ENCODE measurements around the gene TBCK. TPM values are rescaled to one million over a fixed set of nuclear protein-coding genes. Genes with fewer than 3 reads are reported as not detected.

Gene TBCK
- total RNA-seq, 2 donors from 2014 or later, result 32.9 to 46.3 TPM

- no peak for ATAC-seq (ENCODE audit: insufficient number of reproducible peaks, low FRiP score, low read depth)
- no peak for DNase-seq (ENCODE audit: low spot score)
- H3K4me1 ChIP-seq (ENCODE audit: control insufficient read depth in 1 of 2, low read depth in 2 of 2), result no peaks in the 10 kb centered on the region
- no peaks in the 10 kb centered on the region for H3K9me3 ChIP-seq
- no peaks in the 10 kb centered on the region for H3K36me3 ChIP-seq
- H3K27ac ChIP-seq, result no peak overlapping the region
- no peaks in the 10 kb centered on the region for H3K27me3 ChIP-seq (replicated peaks; ENCODE audit: insufficient read depth)
- no peak for TF ChIP-seq CTCF (IDR thresholded peaks at IDR 0.05)
- no peak overlapping the region for H3K4me3 ChIP-seq
Observed at GRCh38 chr4:106195435-106195950, 120.5 kb downstream of the TBCK start.

- no peak for TF ChIP-seq CTCF (IDR thresholded peaks at IDR 0.05)
- no peaks in the 10 kb centered on the region for H3K4me1 ChIP-seq (ENCODE audit: control insufficient read depth in 1 of 2, low read depth in 2 of 2)
- no peak overlapping the region for H3K4me3 ChIP-seq
- ATAC-seq (ENCODE audit: insufficient number of reproducible peaks, low FRiP score, low read depth) (no peak), DNase-seq (ENCODE audit: low spot score) (no peak)
- H3K36me3 ChIP-seq, result no peaks in the 10 kb centered on the region
- H3K27me3 ChIP-seq (replicated peaks; ENCODE audit: insufficient read depth), result no peaks in the 10 kb centered on the region
- H3K9me3 ChIP-seq, result no peaks in the 10 kb centered on the region
- no peak overlapping the region for H3K27ac ChIP-seq
Observed at GRCh38 chr4:106194801-106195200, 121.2 kb downstream of the TBCK start.

- Histone ChIP-seq H3K27ac (no peak overlapping the region), H3K9me3 (no peaks in the 10 kb centered on the region), H3K4me3 (no peak overlapping the region), H3K36me3 (no peaks in the 10 kb centered on the region), H3K27me3 (replicated peaks; ENCODE audit: insufficient read depth) (no peaks in the 10 kb centered on the region), H3K4me1 (ENCODE audit: control insufficient read depth in 1 of 2, low read depth in 2 of 2) (no peaks in the 10 kb centered on the region)
- no peak for DNase-seq (ENCODE audit: low spot score)
- no peak for TF ChIP-seq CTCF (IDR thresholded peaks at IDR 0.05)
- ATAC-seq (ENCODE audit: insufficient number of reproducible peaks, low FRiP score, low read depth), result no peak
Observed at GRCh38 chr4:106192131-106192530, 123.9 kb downstream of the TBCK start.

GRCh38 chr4:106186201-106186600 lies 129.8 kb downstream of the TBCK start:
- no peak for DNase-seq (ENCODE audit: low spot score)
- H3K4me1 ChIP-seq (ENCODE audit: control insufficient read depth in 1 of 2, low read depth in 2 of 2), result no peaks in the 10 kb centered on the region
- H3K4me3 ChIP-seq, result no peak overlapping the region
- ATAC-seq (ENCODE audit: insufficient number of reproducible peaks, low FRiP score, low read depth), result no peak
- TF ChIP-seq CTCF (IDR thresholded peaks at IDR 0.05), result no peak
- no peaks in the 10 kb centered on the region for H3K27me3 ChIP-seq (replicated peaks; ENCODE audit: insufficient read depth)
- H3K27ac ChIP-seq, result no peak overlapping the region
- H3K36me3 ChIP-seq, result no peaks in the 10 kb centered on the region
- no peaks in the 10 kb centered on the region for H3K9me3 ChIP-seq

- Histone ChIP-seq H3K27me3 (replicated peaks; ENCODE audit: insufficient read depth) (no peaks in the 10 kb centered on the region), H3K27ac (no peak overlapping the region), H3K9me3 (no peaks in the 10 kb centered on the region), H3K4me1 (ENCODE audit: control insufficient read depth in 1 of 2, low read depth in 2 of 2) (no peaks in the 10 kb centered on the region), H3K4me3 (no peak overlapping the region), H3K36me3 (no peaks in the 10 kb centered on the region)
- no peak for TF ChIP-seq CTCF (IDR thresholded peaks at IDR 0.05)
- no peak for ATAC-seq (ENCODE audit: insufficient number of reproducible peaks, low FRiP score, low read depth)
- no peak for DNase-seq (ENCODE audit: low spot score)
Observed at GRCh38 chr4:106183551-106183950, 132.5 kb downstream of the TBCK start.
